Neural progenitor cell (in vitro differentiated cells): ENCODE results near the gene ZCCHC14.

Experiments
- CTCF ChIP-seq: fragments of 200-600 bp; sonication (generic); IDR thresholded peaks from 2 replicates; pipeline ENCODE4 v1.5.1; 2017; ENCODE audit warnings: antibody characterized with exemption, mild to moderate bottlenecking
- EZH2 ChIP-seq: fragments of 200-600 bp; sonication (generic); IDR thresholded peaks from 2 replicates; pipeline ENCODE4 v1.6.1; 2017; ENCODE audit warnings: antibody characterized with exemption, mild to moderate bottlenecking, moderate library complexity

- TF ChIP-seq CTCF, result no peak
- TF ChIP-seq EZH2, result no peak
Observed at GRCh38 chr16:87424266-87424665, 68.6 kb downstream of the ZCCHC14 start.
